HUDEP-2 (cell line): ENCODE results near the gene MRPL37.
"Not testable (repeated sequence)": the region's sequence is repeated elsewhere in the genome, so short reads cannot be mapped to it uniquely, and the experiment has no call there.

Source experiments
- DNase-seq, 76 experiments: peaks; one replicate each; lab custom pipeline; 2025; ENCODE audit not compliant: unreplicated experiment in 76 of 76; lab: John Stamatoyannopoulos, UW

MRPL37 gene

GRCh38 chr1:54218883-54219687 is 19.1 kb downstream of the MRPL37 start:
- DNase-seq = no peak

- DNase-seq = no peak
Observed at GRCh38 chr1:54219688-54220003, 19.7 kb downstream of the MRPL37 start.

GRCh38 chr1:54220004-54220811 is 20.2 kb downstream of the MRPL37 start:
- DNase-seq = peak in 2 of 76 experiments; percentile 9

GRCh38 chr1:54221113-54221834 is 21.3 kb downstream of the MRPL37 start:
- peak in 1 of 76 experiments; percentile 3 for DNase-seq

GRCh38 chr1:54221867-54222484 is 22.0 kb downstream of the MRPL37 start:
- peak in 11 of 76 experiments; percentile 7 to 29 (median 18) for DNase-seq

GRCh38 chr1:54222711-54223110 is 22.7 kb downstream of the MRPL37 start:
- no peak for DNase-seq

- no peak for DNase-seq
Observed at GRCh38 chr1:54223441-54224202, 23.7 kb downstream of the MRPL37 start.

GRCh38 chr1:54224233-54224632 is 24.3 kb downstream of the MRPL37 start:
- no peak for DNase-seq

- DNase-seq = no peak
Observed at GRCh38 chr1:54225378-54225777, 25.4 kb downstream of the MRPL37 start.

- DNase-seq = no peak
Observed at GRCh38 chr1:54225986-54226559, 26.1 kb downstream of the MRPL37 start.

GRCh38 chr1:54227091-54227602 is 27.2 kb downstream of the MRPL37 start:
- peak in 72 of 76 experiments; percentile 8 to 77 (median 47) for DNase-seq

- DNase-seq = no peak
Observed at GRCh38 chr1:54227891-54228310, 27.9 kb downstream of the MRPL37 start.

GRCh38 chr1:54228638-54229079 is 28.7 kb downstream of the MRPL37 start:
- DNase-seq = no peak

- peak in 75 of 76 experiments; percentile 23 to 96 (median 87) for DNase-seq
Observed at GRCh38 chr1:54229281-54229891, 29.4 kb downstream of the MRPL37 start.

GRCh38 chr1:54230507-54231339 is 30.8 kb downstream of the MRPL37 start:
- peak in 44 of 76 experiments; percentile 11 to 71 (median 30) for DNase-seq

- not testable (repeated sequence) for DNase-seq
Observed at GRCh38 chr1:54233196-54233595, 33.2 kb downstream of the MRPL37 start.

GRCh38 chr1:54234284-54234683 is 34.3 kb downstream of the MRPL37 start:
- peak in 4 of 76 experiments; percentile 7 to 18 (median 15) for DNase-seq

- DNase-seq = no peak
Observed at GRCh38 chr1:54237586-54237985, 37.6 kb downstream of the MRPL37 start.
